Endothelial cell of umbilical vein (primary cell): ENCODE data around the gene EVI5. TPM values are rescaled to one million over a fixed set of nuclear protein-coding genes. Genes with fewer than 3 reads are reported as not detected.

Source experiments
- BruUV-seq: library from RNA; stranded (reverse); fragments of 400-500 nt; replicated peaks from 2 replicates; lab custom pipeline; 2021; lab: Mats Ljungman, UMichigan
- CTCF ChIA-PET: fragments of 300-600, 350-600 bp; sonication (Branson Sonifier 250); formaldehyde crosslinking; loops from one replicate; lab custom pipeline; 2021; ENCODE audit warnings: antibody characterized with exemption, inconsistent platforms; lab: Charles Lee
- POLR2A ChIA-PET: fragments of 300-600, 350-600 bp; sonication (Branson Sonifier 250); formaldehyde crosslinking; loops from one replicate; lab custom pipeline; 2021; ENCODE audit warnings: antibody characterized with exemption, inconsistent platforms; lab: Charles Lee
- DNase-seq: peaks from one replicate; pipeline ENCODE4 v3.0.0-alpha.2; 2011; ENCODE audit warnings: low read depth, low spot score
- FAIRE-seq: peaks from 2 replicates; lab custom pipeline; 2011; peaks lifted over from hg19 to GRCh38; lab: Jason Lieb, UNC
- H2AFZ ChIP-seq: 2 replicates; pipeline ENCODE4 v1.6.0; 2012; ENCODE audit warnings: low read depth, low read length, control low read depth, inconsistent platforms
- H3K27ac ChIP-seq: 2 replicates; pipeline ENCODE4 v1.5.1; 2011; ENCODE audit warnings: low read depth, mild to moderate bottlenecking, control low read depth, low read length, moderate library complexity; ENCODE audit not compliant: insufficient read depth
- H3K27me3 ChIP-seq, 2 experiments: 2 replicates each; pipeline versions ENCODE4 v1.6.0 to v1.6.1; 2011; ENCODE audit warnings: low read length in 2 of 2, mixed read lengths in 1 of 2; ENCODE audit not compliant: control insufficient read depth in 2 of 2, insufficient read depth in 2 of 2
- H3K36me3 ChIP-seq, 2 experiments: 2 replicates in 1 of 2; 3 replicates in 1 of 2; pipeline ENCODE4 v1.5.1; 2011; ENCODE audit warnings: low read length in 2 of 2, mild to moderate bottlenecking in 1 of 2, moderate library complexity in 1 of 2; ENCODE audit not compliant: control insufficient read depth in 2 of 2, insufficient read depth in 2 of 2; ENCODE audit errors: extremely low read depth in 1 of 2
- H3K4me1 ChIP-seq: 3 replicates; pipeline ENCODE4 v1.5.1; 2011; ENCODE audit warnings: mild to moderate bottlenecking, low read length; ENCODE audit not compliant: control insufficient read depth, insufficient read depth; ENCODE audit errors: extremely low read depth
- H3K4me2 ChIP-seq: 2 replicates; pipeline ENCODE4 v1.6.1; 2011; ENCODE audit warnings: low read length, control low read depth, mixed read lengths; ENCODE audit not compliant: insufficient read depth
- H3K4me3 ChIP-seq, 3 experiments: fragments of 200-600 bp in 1 of 3; sonication (generic), shearing (Covaris generic) in 1 of 3; replicated peaks in 1 of 3; 2 replicates each; pipeline ENCODE4 v1.5.1; 2011 to 2016; ENCODE audit warnings: control low read depth in 3 of 3, low read length in 3 of 3, mild to moderate bottlenecking in 2 of 3, inconsistent platforms in 1 of 3, low read depth in 1 of 3, moderate library complexity in 1 of 3; ENCODE audit not compliant: insufficient read depth in 1 of 3
- H3K79me2 ChIP-seq: 2 replicates; pipeline ENCODE4 v1.6.0; 2012; ENCODE audit warnings: low read length, inconsistent platforms; ENCODE audit not compliant: control insufficient read depth, insufficient read depth
- H3K9ac ChIP-seq: replicated peaks from 2 replicates; pipeline ENCODE3; 2011; ENCODE audit warnings: low read length, control low read depth; ENCODE audit not compliant: insufficient read depth; ENCODE audit errors: extremely low read depth
- H3K9me1 ChIP-seq: replicated peaks from 3 replicates; pipeline ENCODE4 v1.6.0; 2011; ENCODE audit warnings: mild to moderate bottlenecking, low read length; ENCODE audit not compliant: control insufficient read depth, insufficient read depth; ENCODE audit errors: extremely low read depth
- H3K9me3 ChIP-seq: replicated peaks from 2 replicates; pipeline ENCODE4 v1.5.1; 2012; ENCODE audit warnings: low read length, inconsistent platforms; ENCODE audit not compliant: control insufficient read depth, insufficient read depth
- H4K20me1 ChIP-seq: replicated peaks from 2 replicates; pipeline ENCODE3; 2011; ENCODE audit warnings: mild to moderate bottlenecking, low read length; ENCODE audit not compliant: control insufficient read depth, insufficient read depth; ENCODE audit errors: extremely low read depth
- EZH2 ChIP-seq: IDR thresholded peaks from 2 replicates; pipeline ENCODE4 v1.6.1; 2012; ENCODE audit warnings: borderline replicate concordance, low read depth, mild to moderate bottlenecking, moderate library complexity, low read length, inconsistent platforms; ENCODE audit not compliant: severe bottlenecking
- FOS ChIP-seq: IDR thresholded peaks from 2 replicates; pipeline ENCODE4 v1.6.1; 2011; ENCODE audit warnings: mild to moderate bottlenecking, low read length, moderate library complexity, borderline replicate concordance; ENCODE audit not compliant: insufficient read depth
- GATA2 ChIP-seq: IDR thresholded peaks from 2 replicates; pipeline ENCODE4 v1.7.0; 2011; ENCODE audit warnings: low read depth, mild to moderate bottlenecking, moderate library complexity, mixed read lengths, low read length; ENCODE audit not compliant: insufficient read length, insufficient read depth
- JUN ChIP-seq: IDR thresholded peaks from 2 replicates; pipeline ENCODE4 v1.6.1; 2011; ENCODE audit warnings: borderline replicate concordance, low read depth; ENCODE audit not compliant: insufficient read length, insufficient read depth
- MYC ChIP-seq: IDR thresholded peaks from one replicate; pipeline ENCODE4 v1.6.1; 2011; ENCODE audit warnings: mild to moderate bottlenecking, low read depth, low read length
- POLR2A ChIP-seq: IDR thresholded peaks from 2 replicates; pipeline ENCODE4 v1.6.1; 2012; ENCODE audit warnings: low read depth, mild to moderate bottlenecking, control low read depth, low read length
- POLR2AphosphoS5 ChIP-seq: IDR thresholded peaks from 2 replicates; pipeline ENCODE4 v1.6.1; 2012; ENCODE audit warnings: low read depth, mild to moderate bottlenecking, control low read depth, low read length, moderate library complexity; ENCODE audit not compliant: insufficient read depth
- dilution Hi-C: fragments of 300-500 bp; cut with MboI; formaldehyde crosslinking; loops from one replicate; pipeline ENCODE4 v1.15.0; 2019; ENCODE audit warnings: low sequenced_read_pairs; ENCODE audit not compliant: extremely low pct_ligation_motif_present
- intact Hi-C: fragments of 100-400 bp; cut with micrococcal nuclease; formaldehyde crosslinking; loops from one replicate; pipeline ENCODE4 v1.10.0; 2022
- polyA plus RNA-seq, 4 experiments: library from polyadenylated mRNA; depleted of rRNA in 3 of 4; stranded (reverse) in 3 of 4; unstranded in 1 of 4; fragments of >200 nt; gene quantifications; 2 replicates each; pipeline versions ENCODE4 v1.2.1 to v1.2.3, GENCODE V29; 2011 to 2012; ENCODE audit warnings: missing spikeins in 1 of 4
- total RNA-seq: library from RNA; stranded (reverse); gene quantifications from 2 replicates; pipeline ENCODE4 v1.2.3, GENCODE V29; 2021
- TF ChIP-seq, protein P1 (sequence below): IDR thresholded peaks from 2 replicates; pipeline ENCODE4 v1.6.1; 2011; ENCODE audit not compliant: insufficient read depth, insufficient read length
- TF ChIP-seq, protein P2 (sequence below), 2 donors: IDR thresholded peaks; 1 replicate in 1 of 2; 2 replicates in 1 of 2; pipeline ENCODE4 v1.5.1; 2011; ENCODE audit warnings: low read length in 2 of 2, mild to moderate bottlenecking in 2 of 2, moderate library complexity in 2 of 2, control low read depth in 1 of 2, inconsistent platforms in 1 of 2, low read depth in 1 of 2; ENCODE audit not compliant: insufficient read depth in 1 of 2; ENCODE audit errors: extremely low read depth in 1 of 2

Gene EVI5
- total and polyA plus RNA-seq, 2 donors (not counting 3 experiments of a cell fraction or from before 2014, with no cell fraction given): 5.0 to 26.2 TPM

DNA sequence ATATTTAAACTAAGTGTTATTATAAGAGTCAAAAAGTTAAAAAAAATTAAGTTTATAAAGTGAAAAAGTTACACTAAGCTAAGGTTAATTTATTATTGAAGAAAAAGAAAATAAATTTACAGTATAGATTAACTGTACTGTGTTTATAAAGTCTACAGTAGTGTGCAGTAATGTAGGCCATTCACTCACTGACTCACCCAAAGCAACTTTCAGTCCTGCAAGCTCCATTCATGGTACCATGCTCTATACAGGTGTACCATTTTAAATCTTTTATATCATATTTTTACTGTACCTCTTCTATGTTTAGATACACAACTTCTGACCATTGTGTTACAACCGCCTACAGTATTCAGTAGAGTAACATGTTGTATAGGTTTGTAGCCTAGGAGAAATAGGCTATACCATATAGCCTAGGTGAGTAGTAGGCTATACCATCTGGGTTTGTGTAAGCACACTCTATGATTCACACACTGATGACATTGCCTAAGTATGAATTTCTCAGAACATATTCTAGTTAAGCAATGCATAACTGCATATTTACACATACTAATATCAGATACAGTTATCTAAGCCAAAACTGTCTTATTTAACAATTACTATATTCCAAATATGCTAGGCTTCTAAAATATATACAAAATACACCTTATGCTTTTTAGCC, 217.6 kb downstream of the EVI5 start:
- no peak overlapping the region for H3K4me2 ChIP-seq
- no peaks in the 10 kb centered on the region for H4K20me1 ChIP-seq
- no peak overlapping the region for H3K9ac ChIP-seq
- intact Hi-C loops (no loop called here), dilution Hi-C loops (no loop called here)
- no peak overlapping the region for H3K4me3 ChIP-seq
- no peaks in the 10 kb centered on the region for H3K27me3 ChIP-seq
- BruUV-seq: no TSS peak
- no peaks in the 10 kb centered on the region for H3K9me3 ChIP-seq
- TF ChIP-seq POLR2A (no peak), JUN (no peak), MYC (no peak), POLR2AphosphoS5 (no peak), GATA2 (no peak), EZH2 (no peak), FOS (no peak)
- TF ChIP-seq, protein P1, sequence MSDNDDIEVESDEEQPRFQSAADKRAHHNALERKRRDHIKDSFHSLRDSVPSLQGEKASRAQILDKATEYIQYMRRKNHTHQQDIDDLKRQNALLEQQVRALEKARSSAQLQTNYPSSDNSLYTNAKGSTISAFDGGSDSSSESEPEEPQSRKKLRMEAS: no peak
- TF ChIP-seq, protein P2, sequence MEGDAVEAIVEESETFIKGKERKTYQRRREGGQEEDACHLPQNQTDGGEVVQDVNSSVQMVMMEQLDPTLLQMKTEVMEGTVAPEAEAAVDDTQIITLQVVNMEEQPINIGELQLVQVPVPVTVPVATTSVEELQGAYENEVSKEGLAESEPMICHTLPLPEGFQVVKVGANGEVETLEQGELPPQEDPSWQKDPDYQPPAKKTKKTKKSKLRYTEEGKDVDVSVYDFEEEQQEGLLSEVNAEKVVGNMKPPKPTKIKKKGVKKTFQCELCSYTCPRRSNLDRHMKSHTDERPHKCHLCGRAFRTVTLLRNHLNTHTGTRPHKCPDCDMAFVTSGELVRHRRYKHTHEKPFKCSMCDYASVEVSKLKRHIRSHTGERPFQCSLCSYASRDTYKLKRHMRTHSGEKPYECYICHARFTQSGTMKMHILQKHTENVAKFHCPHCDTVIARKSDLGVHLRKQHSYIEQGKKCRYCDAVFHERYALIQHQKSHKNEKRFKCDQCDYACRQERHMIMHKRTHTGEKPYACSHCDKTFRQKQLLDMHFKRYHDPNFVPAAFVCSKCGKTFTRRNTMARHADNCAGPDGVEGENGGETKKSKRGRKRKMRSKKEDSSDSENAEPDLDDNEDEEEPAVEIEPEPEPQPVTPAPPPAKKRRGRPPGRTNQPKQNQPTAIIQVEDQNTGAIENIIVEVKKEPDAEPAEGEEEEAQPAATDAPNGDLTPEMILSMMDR (IDR thresholded peaks at IDR 0.05; ENCODE audit: extremely low read depth in 1 of 2, insufficient read depth in 1 of 2, low read depth in 1 of 2, low read length in 2 of 2): no peak
- no peak overlapping the region for H2AFZ ChIP-seq
- H3K79me2 ChIP-seq: no peaks in the 10 kb centered on the region
- H3K9me1 ChIP-seq: no peaks in the 10 kb centered on the region
- DNase-seq (no peak), FAIRE-seq (no peak)
- POLR2A ChIA-PET: no interaction called here
- no peaks in the 10 kb centered on the region for H3K4me1 ChIP-seq
- no peaks in the 10 kb centered on the region for H3K36me3 ChIP-seq
- no peak overlapping the region for H3K27ac ChIP-seq
- CTCF ChIA-PET: no interaction called here
